Thymus (tissue), 11 donors: ENCODE measurements around the gene TBC1D2B. TPM values are rescaled to one million over a fixed set of nuclear protein-coding genes. Genes with fewer than 3 reads are reported as not detected.
"Not testable (repeated sequence)": the region's sequence is repeated elsewhere in the genome, so short reads cannot be mapped to it uniquely, and the experiment has no call there.

Source experiments
- DNase-seq, 9 donors: peaks; one replicate each; pipeline ENCODE4 v3.0.0-alpha.2; 2013; ENCODE audit warnings: low spot score in 9 of 9, low read depth in 6 of 9, missing footprints in 1 of 9
- H3K27ac ChIP-seq, 2 donors: one replicate each; pipeline ENCODE4 v1.5.1; 2013; ENCODE audit warnings: control low read depth in 1 of 2, low read depth in 1 of 2, low read length in 1 of 2, mild to moderate bottlenecking in 1 of 2, moderate library complexity in 1 of 2
- H3K27me3 ChIP-seq, 2 donors: one replicate each; pipeline ENCODE4 v1.5.1; 2013; ENCODE audit warnings: low read length in 1 of 2; ENCODE audit not compliant: control insufficient read depth in 2 of 2, insufficient read depth in 1 of 2
- H3K36me3 ChIP-seq, 2 donors: one replicate each; pipeline ENCODE4 v1.5.1; 2013; ENCODE audit warnings: low read length in 1 of 2, mild to moderate bottlenecking in 1 of 2, moderate library complexity in 1 of 2; ENCODE audit not compliant: control insufficient read depth in 2 of 2, insufficient read depth in 2 of 2
- H3K4me1 ChIP-seq, 2 donors: one replicate each; pipeline ENCODE4 v1.5.1; 2013; ENCODE audit warnings: low read length in 2 of 2; ENCODE audit not compliant: control insufficient read depth in 2 of 2, insufficient read depth in 2 of 2
- H3K4me3 ChIP-seq, 2 donors: one replicate each; pipeline ENCODE4 v1.5.1; 2013; ENCODE audit warnings: low read length in 2 of 2, control low read depth in 1 of 2, mild to moderate bottlenecking in 1 of 2
- H3K9me3 ChIP-seq, 2 donors: one replicate each; pipeline ENCODE4 v1.5.1; 2013; ENCODE audit warnings: low read length in 1 of 2, mild to moderate bottlenecking in 1 of 2; ENCODE audit not compliant: control insufficient read depth in 2 of 2, insufficient read depth in 1 of 2
- WGBS: extraction: QIAGEN DNeasy Blood & Tissue Kit; methylation state at CpG from one replicate; pipeline ENCODE4 v1.1.7; 2013; 5-methylcytosine and 5-hydroxymethylcytosine counted together
- polyA plus RNA-seq: library from polyadenylated mRNA; stranded (reverse); fragments of 200-250 nt; gene quantifications from one replicate; pipeline ENCODE4 v1.2.3, GENCODE V29; 2013
- total RNA-seq: library from RNA; stranded (reverse); fragments of 120-200 nt; gene quantifications from one replicate; pipeline ENCODE4 v1.2.4, GENCODE V29; 2013
- donor health status: healthy.

The TBC1D2B gene
- total and polyA plus RNA-seq, 2 donors = 20.0 to 32.7 TPM

DNA sequence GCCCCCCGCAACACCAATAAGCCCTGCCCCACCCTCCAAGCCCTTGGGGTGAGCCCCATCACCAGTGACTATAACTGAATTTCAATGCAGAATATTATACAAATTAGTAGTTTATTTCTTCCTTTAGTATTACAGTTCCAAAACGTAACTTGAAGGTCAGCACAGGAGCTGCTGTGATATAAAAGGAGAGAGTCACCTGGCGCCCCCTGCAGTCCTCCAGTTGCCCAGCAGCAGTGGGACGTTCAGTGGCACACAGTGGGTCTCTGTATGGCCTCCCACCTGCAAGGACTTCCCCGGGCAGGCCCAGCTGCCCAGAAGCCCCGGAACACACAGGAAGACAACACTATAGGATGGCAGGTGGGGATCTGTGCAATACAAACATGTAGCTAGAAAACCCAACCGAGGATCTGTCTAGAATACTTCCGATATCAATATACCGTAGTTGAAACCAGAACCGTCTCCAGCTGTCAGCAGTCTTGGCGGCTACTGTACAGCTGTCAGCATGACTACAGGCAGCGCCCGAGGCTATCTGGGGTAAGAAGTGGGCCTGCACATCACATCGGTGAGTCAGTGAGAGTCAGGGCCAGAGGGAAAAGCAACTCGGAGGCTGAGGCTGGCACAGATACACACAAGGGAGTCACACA, 82.5 kb downstream of the TBC1D2B start:
- not testable (repeated sequence) for DNase-seq, H3K27ac ChIP-seq, H3K4me3 ChIP-seq, H3K27me3 ChIP-seq, H3K9me3 ChIP-seq
- peaks cover 34 to 37% of the 10 kb centered on the region in 2 donors for H3K36me3 ChIP-seq
- H3K4me1 ChIP-seq = peaks cover 11 to 52% of the 10 kb centered on the region in 2 donors
- WGBS = 94% methylated on average over 15 of the region's 15 CpGs

DNA sequence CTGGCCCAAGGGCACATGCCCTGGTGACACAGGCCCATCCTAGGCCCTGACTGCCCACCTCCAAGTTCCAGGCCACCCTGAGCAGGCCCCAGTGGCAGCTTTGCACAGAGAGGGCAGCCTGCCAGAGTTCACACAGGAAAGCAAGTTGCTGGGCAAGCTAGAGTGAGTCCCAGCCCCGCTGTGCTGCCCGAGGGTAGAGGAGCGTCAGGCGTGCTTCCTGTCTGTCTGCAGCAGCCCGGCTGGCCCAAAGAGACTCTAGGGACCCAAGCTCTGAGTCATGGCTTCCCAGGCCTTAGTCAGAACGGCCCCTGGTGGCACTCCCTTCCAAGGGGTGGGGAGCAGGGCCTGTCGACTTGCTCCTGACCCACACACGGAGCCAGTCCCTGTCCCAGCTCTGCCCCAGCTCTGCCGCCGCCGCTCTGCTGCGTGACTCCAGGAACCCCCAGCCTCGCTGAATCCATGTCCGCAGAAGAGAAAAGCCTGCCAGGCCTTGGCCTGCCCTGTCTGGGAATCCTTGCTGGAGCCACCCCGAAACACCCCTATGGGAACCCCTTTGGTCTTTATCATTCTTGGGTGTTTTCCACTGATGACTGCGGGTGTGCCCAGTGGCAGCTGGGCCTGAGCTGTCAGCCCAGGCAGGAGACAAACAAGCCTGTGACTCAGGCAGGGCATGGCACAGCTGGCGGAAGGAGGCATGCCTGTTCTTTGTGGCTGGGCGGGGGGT, 83.4 kb downstream of the TBC1D2B start:
- Histone ChIP-seq H3K4me1 (peaks cover 16 to 54% of the 10 kb centered on the region in 2 donors), H3K36me3 (peaks cover 27 to 28% of the 10 kb centered on the region in 2 donors), H3K27ac (peak overlapping the region; percentile 74 to 78)
- 84% methylated on average over 18 of the region's 18 CpGs for WGBS
- H3K4me3 ChIP-seq, H3K9me3 ChIP-seq, H3K27me3 ChIP-seq: not testable (repeated sequence)
- DNase-seq = peak in 1 of 9 donors; percentile 43

DNA sequence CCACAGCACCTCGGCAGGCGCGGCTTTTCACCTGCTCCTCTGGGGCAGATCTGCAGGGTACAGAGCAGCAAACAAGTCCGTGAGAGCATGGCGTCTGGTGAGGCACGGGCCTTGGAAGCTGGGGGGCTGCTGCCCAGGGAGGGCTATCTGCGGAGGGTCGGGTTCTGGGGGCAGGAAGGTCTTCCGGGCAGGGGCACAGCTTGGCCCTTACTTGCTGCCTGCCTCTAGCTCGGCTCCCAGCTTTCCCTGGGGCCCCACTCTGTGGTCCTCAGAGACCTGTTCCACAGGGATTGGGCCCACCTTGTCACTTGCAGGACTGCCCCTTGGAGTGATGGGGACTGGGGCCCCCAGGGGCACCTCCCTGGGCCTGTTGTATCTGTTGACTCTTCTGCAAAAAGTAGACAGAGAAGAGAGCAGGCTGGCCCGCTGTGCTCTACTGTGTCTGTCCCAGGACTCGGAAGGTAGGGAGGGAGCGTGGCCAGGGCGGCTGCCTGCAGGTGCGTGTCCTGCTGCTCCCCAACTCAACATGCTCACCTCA, 84.1 kb downstream of the TBC1D2B start:
- H3K27me3 ChIP-seq = no peaks in the 10 kb centered on the region
- peaks cover 0 to 2% of the 10 kb centered on the region in 2 donors for H3K9me3 ChIP-seq
- peaks cover 23 to 24% of the 10 kb centered on the region in 2 donors for H3K36me3 ChIP-seq
- no peak overlapping the region for H3K4me3 ChIP-seq
- peak overlapping the region; percentile 74 to 78 for H3K27ac ChIP-seq
- whole genome bisulfite sequencing = 96% methylated on average over 15 of the region's 15 CpGs
- no peak for DNase-seq
- H3K4me1 ChIP-seq = peaks cover 21 to 61% of the 10 kb centered on the region in 2 donors

DNA sequence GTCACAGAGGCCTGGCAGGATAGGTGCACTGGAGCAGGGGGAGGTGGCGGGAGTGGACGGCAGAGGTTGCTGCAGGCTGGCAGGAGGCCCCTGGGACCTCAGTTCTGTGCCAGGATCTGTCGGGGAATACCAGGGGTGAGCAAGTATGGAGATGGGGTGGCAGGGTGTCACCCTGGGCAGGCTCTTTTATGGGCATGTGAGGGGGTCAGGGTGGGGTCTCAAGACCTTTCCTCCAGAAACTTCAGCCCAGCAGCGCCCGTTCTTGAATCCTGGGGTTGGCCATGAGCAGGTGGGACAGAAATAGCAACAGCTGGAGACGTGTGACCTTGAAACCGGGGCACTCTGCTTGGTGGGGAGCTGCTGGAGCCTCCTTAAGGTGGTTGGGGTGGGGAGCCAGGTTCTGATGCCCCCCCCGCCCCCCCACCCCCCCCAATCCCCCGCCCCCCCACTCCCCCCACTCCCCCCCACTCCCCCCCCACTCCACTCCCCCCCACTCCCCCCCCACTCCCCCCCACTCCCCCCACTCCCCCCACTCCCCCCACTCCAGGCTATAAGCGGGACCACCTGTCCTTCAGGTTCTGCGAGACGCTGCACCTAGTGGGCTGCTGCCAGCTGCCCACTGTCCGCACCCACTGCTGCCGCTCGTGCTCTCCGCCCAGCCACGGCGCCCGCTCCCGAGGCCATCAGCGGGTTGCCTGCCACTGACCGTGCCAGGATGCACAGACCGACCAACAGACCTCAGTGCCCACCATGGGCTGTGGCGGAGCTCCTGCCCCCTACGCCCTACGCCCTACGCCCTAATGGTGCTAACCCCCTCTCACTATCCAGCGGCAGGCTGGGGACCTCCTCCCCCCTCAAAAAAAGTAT, 84.9 kb downstream of the TBC1D2B start:
- DNase-seq = no peak

DNA sequence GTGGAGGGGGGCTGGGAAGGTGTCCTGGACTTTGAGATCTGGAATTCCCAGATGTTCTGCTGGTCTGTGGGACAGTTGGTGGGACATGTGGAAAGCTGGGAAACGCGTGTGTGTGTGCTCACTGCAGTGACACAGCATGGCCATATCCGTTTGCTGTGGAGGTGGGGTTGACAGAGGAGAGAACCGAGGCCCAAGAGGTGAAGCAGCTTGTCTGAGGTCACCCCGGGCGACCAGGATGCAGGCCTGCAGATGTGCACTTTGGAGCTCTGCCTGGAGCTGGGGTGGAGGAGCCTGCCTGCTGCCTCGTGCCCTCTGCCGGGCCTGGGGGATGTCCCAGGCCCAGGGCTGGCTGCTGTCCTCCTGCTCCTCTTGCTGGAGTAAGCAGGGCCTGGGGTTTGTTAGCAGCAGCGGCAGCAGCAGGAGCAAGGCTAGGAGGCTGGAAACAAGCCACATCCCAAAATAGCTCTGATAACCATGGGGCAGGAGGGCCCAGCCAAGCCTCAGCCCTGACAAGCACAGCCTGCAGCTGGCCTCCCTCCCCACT, 85.8 kb downstream of the TBC1D2B start:
- not testable (repeated sequence) for H3K36me3 ChIP-seq, H3K4me3 ChIP-seq, H3K9me3 ChIP-seq, DNase-seq, H3K27me3 ChIP-seq
- whole genome bisulfite sequencing = 94% methylated on average over 9 of the region's 9 CpGs
- peaks cover 24 to 66% of the 10 kb centered on the region in 2 donors for H3K4me1 ChIP-seq
- H3K27ac ChIP-seq = peak overlapping the region; percentile 42 to 68

More for the DNA sequence above, 84.9 kb downstream of the TBC1D2B start:
- Histone ChIP-seq H3K36me3 (peaks cover 14 to 15% of the 10 kb centered on the region in 2 donors), H3K27ac (peak overlapping the region in 1 of 2 donors; percentile 68), H3K4me3 (no peak overlapping the region), H3K27me3 (no peaks in the 10 kb centered on the region), H3K9me3 (peaks cover 0 to 2% of the 10 kb centered on the region in 2 donors), H3K4me1 (peaks cover 24 to 66% of the 10 kb centered on the region in 2 donors)
- 93% methylated on average over 27 of the region's 28 CpGs for WGBS

DNA sequence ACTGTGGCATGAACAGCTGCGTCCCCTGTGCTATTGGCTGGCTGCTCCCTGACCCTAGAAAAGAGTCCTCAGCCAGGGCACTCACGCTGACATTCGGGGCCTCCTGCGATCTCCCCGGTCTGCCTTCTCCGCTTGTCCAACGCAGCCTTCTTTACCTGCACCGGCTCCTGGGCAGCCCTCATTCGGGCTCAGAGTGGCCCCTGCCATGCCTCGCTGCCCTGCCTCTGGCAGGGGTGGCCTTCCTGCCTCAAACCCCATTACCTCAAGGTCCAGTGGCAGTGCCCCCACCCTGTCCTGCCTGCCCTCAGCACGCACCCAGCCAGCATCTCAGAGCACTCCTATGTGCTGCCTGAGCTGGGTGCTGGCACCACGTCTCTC, 86.5 kb downstream of the TBC1D2B start:
- H3K4me1 ChIP-seq = peaks cover 24 to 62% of the 10 kb centered on the region in 2 donors
- H3K27ac ChIP-seq = peak overlapping the region; percentile 18 to 88
- no peaks in the 10 kb centered on the region for H3K27me3 ChIP-seq
- H3K9me3 ChIP-seq = peaks cover 0 to 2% of the 10 kb centered on the region in 2 donors
- DNase-seq = peak in 1 of 9 donors; percentile 28
- H3K36me3 ChIP-seq = peaks cover 6 to 7% of the 10 kb centered on the region in 2 donors
- WGBS = 94% methylated on average over 12 of the region's 12 CpGs
- H3K4me3 ChIP-seq = no peak overlapping the region

DNA sequence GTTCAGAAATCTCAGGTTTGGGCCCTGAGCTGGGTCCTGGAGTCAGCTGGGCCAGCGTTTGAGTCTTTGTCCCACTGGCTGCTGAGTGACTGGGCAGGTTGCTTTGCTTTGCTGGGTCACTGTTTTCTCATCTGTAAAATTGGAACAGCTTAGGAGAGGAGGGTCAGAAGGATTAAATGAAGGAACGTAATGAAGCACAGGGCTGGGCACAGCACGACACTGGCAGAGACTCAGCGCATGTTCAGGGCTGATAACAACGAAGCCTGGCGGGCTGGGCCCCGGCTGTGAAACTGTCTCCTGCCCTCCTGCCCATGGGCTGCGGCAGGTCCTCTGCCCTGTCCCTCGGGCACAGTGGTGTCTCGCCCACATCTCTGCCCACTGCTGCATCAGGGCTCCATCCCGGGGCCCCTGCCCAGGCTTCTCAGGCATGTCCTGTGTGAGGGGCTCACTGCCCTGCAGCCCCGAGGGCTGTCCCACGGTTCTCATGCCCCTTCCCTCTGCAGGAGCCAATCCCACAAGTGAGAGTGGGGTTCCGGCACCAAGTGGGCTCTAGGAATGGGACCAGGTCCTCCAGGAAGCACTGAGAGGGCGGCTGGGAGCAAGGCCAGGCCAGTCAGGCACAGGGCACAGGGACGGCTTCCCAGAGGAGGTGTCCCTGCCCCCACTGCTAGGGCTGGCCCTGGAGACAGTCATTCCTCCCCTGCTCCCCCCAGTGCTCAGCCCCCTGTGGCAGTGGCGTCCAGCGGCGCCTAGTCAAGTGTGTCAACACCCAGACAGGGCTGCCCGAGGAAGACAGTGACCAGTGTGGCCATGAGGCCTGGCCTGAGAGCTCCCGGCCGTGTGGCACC, 88.0 kb downstream of the TBC1D2B start:
- WGBS = 82% methylated on average over 22 of the region's 22 CpGs
- Histone ChIP-seq H3K9me3 (peaks cover 0 to 2% of the 10 kb centered on the region in 2 donors), H3K27me3 (no peaks in the 10 kb centered on the region), H3K4me1 (peaks cover 24 to 62% of the 10 kb centered on the region in 2 donors), H3K36me3 (peaks cover 6 to 7% of the 10 kb centered on the region in 2 donors), H3K4me3 (no peak overlapping the region), H3K27ac (peak overlapping the region in 1 of 2 donors; percentile 88)
- DNase-seq = no peak
